HepG2 (cell line): ENCODE measurements around the gene NAA38. TPM values are rescaled to one million over a fixed set of nuclear protein-coding genes. Genes with fewer than 3 reads are reported as not detected.

Experiments
- ATF6 ChIP-seq: sonication (generic); formaldehyde crosslinking; conservative IDR thresholded peaks from 2 replicates; pipeline ENCODE4 v1.4.0; 2020; ENCODE audit warnings: missing genetic modification reagents
- CAMTA2 ChIP-seq: sonication (generic); formaldehyde crosslinking; IDR thresholded peaks from 2 replicates; pipeline ENCODE4 v1.4.0; 2020; ENCODE audit warnings: mild to moderate bottlenecking, missing genetic modification reagents, borderline replicate concordance
- CHD2 ChIP-seq: IDR thresholded peaks from 2 replicates; pipeline ENCODE4 v1.6.1; 2011; ENCODE audit warnings: low read depth, low read length, improper control_type of control experiment
- DR1 ChIP-seq: sonication (generic); formaldehyde crosslinking; IDR thresholded peaks from 2 replicates; pipeline ENCODE4 v1.8.0; 2021; ENCODE audit warnings: mild to moderate bottlenecking, missing genetic modification reagents, inconsistent platforms
- EEA1 ChIP-seq: sonication (generic); formaldehyde crosslinking; IDR thresholded peaks from 2 replicates; pipeline ENCODE4 v1.5.1; 2020; ENCODE audit warnings: mild to moderate bottlenecking, missing genetic modification reagents, borderline replicate concordance
- FIP1L1 ChIP-seq: fragments of 200-400 bp; formaldehyde crosslinking; IDR thresholded peaks from 2 replicates; pipeline ENCODE4 v1.6.1; 2018; ENCODE audit warnings: low read depth, mild to moderate bottlenecking, low read length, moderate library complexity, borderline replicate concordance; ENCODE audit not compliant: insufficient read depth
- MBNL3 ChIP-seq: fragments of 250-450 bp; sonication (Bioruptor Pico); conservative IDR thresholded peaks from 2 replicates; pipeline ENCODE4 v1.8.0; 2022; ENCODE audit warnings: mild to moderate bottlenecking, inconsistent platforms
- MEIS1 ChIP-seq: sonication (generic); formaldehyde crosslinking; IDR thresholded peaks from 2 replicates; pipeline ENCODE4 v1.9.0; 2021; ENCODE audit warnings: mild to moderate bottlenecking, missing genetic modification reagents, moderate library complexity, borderline replicate concordance
- NFYB ChIP-seq: sonication (generic); formaldehyde crosslinking; IDR thresholded peaks from 2 replicates; pipeline ENCODE4 v1.4.0; 2020; ENCODE audit warnings: missing genetic modification reagents
- PAWR ChIP-seq: sonication (generic); formaldehyde crosslinking; IDR thresholded peaks from 2 replicates; pipeline ENCODE4 v1.4.0; 2020; ENCODE audit warnings: missing genetic modification reagents, mild to moderate bottlenecking, borderline replicate concordance
- SP2 ChIP-seq: sonication (generic); formaldehyde crosslinking; IDR thresholded peaks from 2 replicates; pipeline ENCODE4 v1.5.1; 2020; ENCODE audit warnings: mild to moderate bottlenecking, missing genetic modification reagents
- SP4 ChIP-seq: sonication (generic); formaldehyde crosslinking; IDR thresholded peaks from 2 replicates; pipeline ENCODE4 v1.8.1; 2023; ENCODE audit warnings: mild to moderate bottlenecking, missing genetic modification reagents
- ZBTB21 ChIP-seq: sonication (generic); formaldehyde crosslinking; IDR thresholded peaks from 2 replicates; pipeline ENCODE4 v1.4.0; 2020; ENCODE audit warnings: missing genetic modification reagents
- ZBTB37 ChIP-seq: sonication (generic); formaldehyde crosslinking; IDR thresholded peaks from 2 replicates; pipeline ENCODE4 v1.4.0; 2020; ENCODE audit warnings: mild to moderate bottlenecking, missing genetic modification reagents
- ZFP36 ChIP-seq: fragments of 150-350 bp; IDR thresholded peaks from 2 replicates; pipeline ENCODE4 v1.6.1; 2018; ENCODE audit warnings: borderline replicate concordance, low read length, low read depth; ENCODE audit not compliant: partially characterized antibody
- ZNF564 ChIP-seq: sonication (generic); formaldehyde crosslinking; IDR thresholded peaks from 2 replicates; pipeline ENCODE4 v1.8.1; 2023; ENCODE audit warnings: mild to moderate bottlenecking, missing genetic modification reagents
- polyA plus RNA-seq, 8 experiments: library from polyadenylated mRNA; depleted of rRNA in 3 of 8; stranded (reverse) in 7 of 8; unstranded in 1 of 8; fragments of >200 nt; fragmentation: Illumina TruSeq in 4 of 8; extraction: Trizol in 4 of 8; gene quantifications; 2 replicates each; pipeline versions ENCODE4 v1.2.1 to v1.2.3, GENCODE V29; 2011 to 2016; ENCODE audit warnings: low read depth in 4 of 8, missing spikeins in 1 of 8, mixed read lengths in 1 of 8; ENCODE audit not compliant: insufficient read depth in 1 of 8
- total RNA-seq, 5 experiments: library from RNA; depleted of rRNA; stranded (reverse); fragments of >200 nt; fragmentation: Illumina TruSeq; extraction: Trizol; gene quantifications; 2 replicates each; pipeline ENCODE4 v1.2.3, GENCODE V29; 2016; ENCODE audit warnings: low read depth in 1 of 5
- TF ChIP-seq, protein P1 (sequence below): IDR thresholded peaks from 2 replicates; pipeline ENCODE4 v1.6.1; 2016; ENCODE audit warnings: low read depth
- TF ChIP-seq, protein P2 (sequence below): sonication (generic); formaldehyde crosslinking; IDR thresholded peaks from 2 replicates; pipeline ENCODE4 v1.5.1; 2020; ENCODE audit warnings: missing genetic modification reagents, mild to moderate bottlenecking, borderline replicate concordance
- TF ChIP-seq, protein P3 (sequence below): sonication (generic); formaldehyde crosslinking; IDR thresholded peaks from 2 replicates; pipeline ENCODE4 v1.4.0; 2020; ENCODE audit warnings: missing genetic modification reagents
- TF ChIP-seq, protein P4 (sequence below): IDR thresholded peaks from 2 replicates; pipeline ENCODE4 v1.6.1; 2018; ENCODE audit warnings: missing genetic modification reagents

The NAA38 gene
- total and polyA plus RNA-seq, 2 of the 13 experiments (the other 11 are each of a cell fraction or from before 2014, with no cell fraction given) = 46.9 to 91.6 TPM

- TF ChIP-seq ATF6 (CRISPR knock-in tag) (no peak), CHD2 (no peak), MEIS1 (CRISPR knock-in tag) (no peak), PAWR (no peak), EEA1 (CRISPR knock-in tag) (no peak), NFYB (CRISPR knock-in tag) (no peak), ZBTB37 (CRISPR knock-in tag) (0 out of 2 replicates have a peak, but pooled peaks have one; percentile 10), SP4 (CRISPR knock-in tag) (no peak; the same call in 1 of the 2 replicates), ZBTB21 (CRISPR knock-in tag) (no peak), ZFP36 (no peak), DR1 (peak; percentile 25; the same call in 1 of the 2 replicates), ZNF564 (0 out of 2 replicates have a peak, but pooled peaks have one; percentile 4), SP2 (CRISPR knock-in tag) (no peak; the same call in 1 of the 2 replicates), FIP1L1 (no peak), CAMTA2 (CRISPR knock-in tag) (no peak), MBNL3 (CRISPR knock-in tag) (no peak)
- TF ChIP-seq, protein P1, sequence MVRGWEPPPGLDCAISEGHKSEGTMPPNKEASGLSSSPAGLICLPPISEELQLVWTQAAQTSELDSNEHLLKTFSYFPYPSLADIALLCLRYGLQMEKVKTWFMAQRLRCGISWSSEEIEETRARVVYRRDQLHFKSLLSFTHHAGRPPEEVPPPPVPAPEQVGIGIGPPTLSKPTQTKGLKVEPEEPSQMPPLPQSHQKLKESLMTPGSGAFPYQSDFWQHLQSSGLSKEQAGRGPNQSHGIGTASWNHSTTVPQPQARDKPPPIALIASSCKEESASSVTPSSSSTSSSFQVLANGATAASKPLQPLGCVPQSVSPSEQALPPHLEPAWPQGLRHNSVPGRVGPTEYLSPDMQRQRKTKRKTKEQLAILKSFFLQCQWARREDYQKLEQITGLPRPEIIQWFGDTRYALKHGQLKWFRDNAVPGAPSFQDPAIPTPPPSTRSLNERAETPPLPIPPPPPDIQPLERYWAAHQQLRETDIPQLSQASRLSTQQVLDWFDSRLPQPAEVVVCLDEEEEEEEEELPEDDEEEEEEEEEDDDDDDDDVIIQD (CRISPR knock-in tag) = no peak
- TF ChIP-seq, protein P2, sequence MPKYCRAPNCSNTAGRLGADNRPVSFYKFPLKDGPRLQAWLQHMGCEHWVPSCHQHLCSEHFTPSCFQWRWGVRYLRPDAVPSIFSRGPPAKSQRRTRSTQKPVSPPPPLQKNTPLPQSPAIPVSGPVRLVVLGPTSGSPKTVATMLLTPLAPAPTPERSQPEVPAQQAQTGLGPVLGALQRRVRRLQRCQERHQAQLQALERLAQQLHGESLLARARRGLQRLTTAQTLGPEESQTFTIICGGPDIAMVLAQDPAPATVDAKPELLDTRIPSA (CRISPR knock-in tag) = no peak
- TF ChIP-seq, protein P3, sequence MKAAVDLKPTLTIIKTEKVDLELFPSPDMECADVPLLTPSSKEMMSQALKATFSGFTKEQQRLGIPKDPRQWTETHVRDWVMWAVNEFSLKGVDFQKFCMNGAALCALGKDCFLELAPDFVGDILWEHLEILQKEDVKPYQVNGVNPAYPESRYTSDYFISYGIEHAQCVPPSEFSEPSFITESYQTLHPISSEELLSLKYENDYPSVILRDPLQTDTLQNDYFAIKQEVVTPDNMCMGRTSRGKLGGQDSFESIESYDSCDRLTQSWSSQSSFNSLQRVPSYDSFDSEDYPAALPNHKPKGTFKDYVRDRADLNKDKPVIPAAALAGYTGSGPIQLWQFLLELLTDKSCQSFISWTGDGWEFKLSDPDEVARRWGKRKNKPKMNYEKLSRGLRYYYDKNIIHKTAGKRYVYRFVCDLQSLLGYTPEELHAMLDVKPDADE (CRISPR knock-in tag) = 0 out of 2 replicates have a peak, but pooled peaks have one; percentile 42
- TF ChIP-seq, protein P4, sequence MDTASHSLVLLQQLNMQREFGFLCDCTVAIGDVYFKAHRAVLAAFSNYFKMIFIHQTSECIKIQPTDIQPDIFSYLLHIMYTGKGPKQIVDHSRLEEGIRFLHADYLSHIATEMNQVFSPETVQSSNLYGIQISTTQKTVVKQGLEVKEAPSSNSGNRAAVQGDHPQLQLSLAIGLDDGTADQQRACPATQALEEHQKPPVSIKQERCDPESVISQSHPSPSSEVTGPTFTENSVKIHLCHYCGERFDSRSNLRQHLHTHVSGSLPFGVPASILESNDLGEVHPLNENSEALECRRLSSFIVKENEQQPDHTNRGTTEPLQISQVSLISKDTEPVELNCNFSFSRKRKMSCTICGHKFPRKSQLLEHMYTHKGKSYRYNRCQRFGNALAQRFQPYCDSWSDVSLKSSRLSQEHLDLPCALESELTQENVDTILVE = 0 out of 2 replicates have a peak, but pooled peaks have one; percentile 8
These were observed 14.7 kb downstream of the NAA38 start (continued) for GRCh38 chr17:7842380-7843256.
